ENCODE data around the gene PGLYRP2. TPM values are rescaled to one million over a fixed set of nuclear protein-coding genes. Genes with fewer than 3 reads are reported as not detected.

PGLYRP2 gene
- total and polyA plus RNA-seq, 2 of the 13 experiments (the other 11 are each of a cell fraction or from before 2014, with no cell fraction given): 0.04 to 1.0 TPM

GRCh38 chr19:15443838-15444237, 35.5 kb downstream of the PGLYRP2 start:
- intact Hi-C loops (cut with micrococcal nuclease; ENCODE audit: unreplicated experiment) (no loop called here), in situ Hi-C loops (cut with HindIII; ENCODE audit: extremely low pct_ligation_motif_present, low pct_unique_long_range_greater_than_20kb) (no loop called here)
- Histone ChIP-seq H3K4me1 (ENCODE audit: insufficient read depth, low read length) (peaks cover 14% of the 10 kb centered on the region), H2AFZ (ENCODE audit: low read length) (no peak overlapping the region), H3K27me3 (ENCODE audit: control insufficient read depth in 1 of 2, insufficient read depth in 2 of 2, low read length in 2 of 2) (no peaks in the 10 kb centered on the region), H3K79me2 (ENCODE audit: insufficient read depth, low read length) (no peaks in the 10 kb centered on the region), H3K36me3 (replicated peaks in 1 of 2; ENCODE audit: control insufficient read depth in 1 of 2, insufficient read depth in 2 of 2, low read length in 2 of 2) (no peaks in the 10 kb centered on the region), H3K4me3 (replicated peaks in 1 of 3; ENCODE audit: insufficient read depth in 1 of 3, low read depth in 2 of 3, low read length in 3 of 3) (no peak overlapping the region), H3K4me2 (ENCODE audit: low read depth, low read length) (no peak overlapping the region), H3K9me3 (ENCODE audit: low read length) (no peaks in the 10 kb centered on the region), H3K27ac (ENCODE audit: extremely low read length, insufficient read depth, low read length) (no peak overlapping the region), H3K9ac (ENCODE audit: insufficient read depth, low read depth, low read length) (no peak overlapping the region), H4K20me1 (ENCODE audit: insufficient read depth, low read length) (no peaks in the 10 kb centered on the region)
- DNase-seq (ENCODE audit: low spot score): no peak
- TF ChIP-seq HNF4G (IDR thresholded peaks at IDR 0.05; ENCODE audit: borderline replicate concordance, low read depth, low read length): no peak
- no peak for TF ChIP-seq HNF4G (CRISPR knock-in tag; IDR thresholded peaks at IDR 0.05; ENCODE audit: borderline replicate concordance, low read depth)
- TF ChIP-seq HES4 (CRISPR knock-in tag; IDR thresholded peaks at IDR 0.05; ENCODE audit: borderline replicate concordance): no peak
- no peak for TF ChIP-seq THAP9 (CRISPR knock-in tag; IDR thresholded peaks at IDR 0.05; ENCODE audit: borderline replicate concordance)
- TF ChIP-seq MXI1 (IDR thresholded peaks at IDR 0.05; ENCODE audit: borderline replicate concordance, low read depth, low read length): no peak
- no peak for TF ChIP-seq AGO2 (optimal IDR thresholded peaks at IDR 0.05; ENCODE audit: low read depth, low read length)
- TF ChIP-seq ZNF574 (CRISPR knock-in tag; IDR thresholded peaks at IDR 0.05): no peak
- FAIRE-seq: no peak
- CTCF ChIA-PET (ENCODE audit: low intra/inter-chr PET ratio, low total read pairs): no interaction called here
- ATAC-seq: no peak
- 53% methylated on average over 7 of the region's 10 CpGs for WGBS (ENCODE audit: low lambda C conversion rate)
- no TSS peak for BruUV-seq (replicated peaks)
- POLR2A ChIA-PET: no interaction called here
